Neural crest cell (in vitro differentiated cells): ENCODE data around the gene SRRM4. TPM values are rescaled to one million over a fixed set of nuclear protein-coding genes. Genes with fewer than 3 reads are reported as not detected.

Experiments used
- DNase-seq: peaks from one replicate; pipeline ENCODE4 v3.0.0; 2021; ENCODE audit warnings: low read depth, mixed read lengths, low spot score
- H3K27ac Mint-ChIP-seq: one replicate; pipeline ENCODE4 v1.8.0; 2021; ENCODE audit warnings: mild to moderate bottlenecking, mixed read lengths; ENCODE audit not compliant: unreplicated experiment
- H3K27me3 Mint-ChIP-seq: 2 replicates; pipeline ENCODE4 v1.8.0; 2021; ENCODE audit warnings: low read depth, mild to moderate bottlenecking, mixed read lengths
- H3K36me3 Mint-ChIP-seq: 2 replicates; pipeline ENCODE4 v1.8.0; 2021; ENCODE audit warnings: low read depth, mild to moderate bottlenecking, mixed read lengths
- H3K4me1 Mint-ChIP-seq: 2 replicates; pipeline ENCODE4 v1.8.0; 2021; ENCODE audit warnings: mixed read lengths
- H3K4me3 Mint-ChIP-seq: one replicate; pipeline ENCODE4 v1.8.0; 2021; ENCODE audit warnings: mild to moderate bottlenecking, mixed read lengths
- H3K9me3 Mint-ChIP-seq: 2 replicates; pipeline ENCODE4 v1.8.0; 2021; ENCODE audit warnings: mixed read lengths
- CTCF ChIP-seq: fragments of 200-600 bp; sonication (generic); conservative IDR thresholded peaks from 2 replicates; pipeline ENCODE4 v1.5.0; 2021; ENCODE audit warnings: antibody characterized with exemption, mild to moderate bottlenecking
- total RNA-seq: library from RNA; stranded (reverse); gene quantifications from 2 replicates; pipeline ENCODE4 v1.2.1, GENCODE V29; 2021

SRRM4 gene
- total RNA-seq, 1 donor from 2014 or later: 10.8 TPM

- peak overlapping the region; percentile 90 for H3K4me3 Mint-ChIP-seq
- no peak for TF ChIP-seq CTCF
- H3K27ac Mint-ChIP-seq: peak overlapping the region; percentile 53
- H3K27me3 Mint-ChIP-seq: peaks cover 57% of the 10 kb centered on the region
- H3K4me1 Mint-ChIP-seq: peaks cover 43% of the 10 kb centered on the region
- H3K36me3 Mint-ChIP-seq: no peaks in the 10 kb centered on the region
- peak; percentile 40 for DNase-seq
- H3K9me3 Mint-ChIP-seq: no peaks in the 10 kb centered on the region
Measured at GRCh38 chr12:118980407-118981014, 830 bp upstream of the SRRM4 start.

GRCh38 chr12:118982302-118982701, 961 bp downstream of the SRRM4 start:
- Mint-ChIP-seq H3K4me3 (peak overlapping the region; percentile 90), H3K27ac (no peak overlapping the region), H3K27me3 (peaks cover 59% of the 10 kb centered on the region), H3K9me3 (no peaks in the 10 kb centered on the region), H3K4me1 (peaks cover 51% of the 10 kb centered on the region), H3K36me3 (no peaks in the 10 kb centered on the region)
- TF ChIP-seq CTCF: no peak
- DNase-seq: no peak

GRCh38 chr12:118982984-118983761, 1.8 kb downstream of the SRRM4 start:
- Mint-ChIP-seq H3K27me3 (peaks cover 58% of the 10 kb centered on the region), H3K27ac (no peak overlapping the region)
- DNase-seq: no peak

GRCh38 chr12:118984161-118984943, 3.0 kb downstream of the SRRM4 start:
- TF ChIP-seq CTCF: no peak
- Mint-ChIP-seq H3K27ac (no peak overlapping the region), H3K27me3 (peaks cover 58% of the 10 kb centered on the region)

More at GRCh38 chr12:118982984-118983761, 1.8 kb downstream of the SRRM4 start:
- Mint-ChIP-seq H3K4me1 (peaks cover 51% of the 10 kb centered on the region), H3K4me3 (peak overlapping the region; percentile 90), H3K36me3 (no peaks in the 10 kb centered on the region), H3K9me3 (no peaks in the 10 kb centered on the region)
- TF ChIP-seq CTCF: no peak

DNA sequence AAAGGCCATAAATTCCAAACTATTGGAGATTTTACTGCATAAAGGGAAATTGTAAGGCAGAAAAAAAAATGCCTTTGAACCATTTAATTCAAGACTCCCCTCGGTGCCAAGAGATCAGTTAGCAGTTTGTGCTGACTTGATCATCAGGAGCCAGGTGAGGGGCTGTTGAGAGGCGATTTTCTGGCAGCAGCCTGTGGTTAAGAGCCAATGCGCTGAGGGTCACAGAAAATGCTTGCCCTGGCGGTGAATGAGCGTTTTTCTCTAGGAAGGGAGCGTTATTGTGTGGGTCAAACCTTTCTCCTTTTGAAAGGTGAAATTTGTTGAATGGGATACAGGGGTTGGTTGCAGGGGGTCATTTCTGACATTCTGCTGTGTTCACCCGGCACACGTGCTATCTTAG, 4.7 kb downstream of the SRRM4 start:
- H3K4me1 Mint-ChIP-seq: peaks cover 46% of the 10 kb centered on the region
- DNase-seq: no peak
- no peaks in the 10 kb centered on the region for H3K9me3 Mint-ChIP-seq
- H3K36me3 Mint-ChIP-seq: no peaks in the 10 kb centered on the region
- TF ChIP-seq CTCF: no peak
- no peak overlapping the region for H3K4me3 Mint-ChIP-seq
- no peak overlapping the region for H3K27ac Mint-ChIP-seq
- peaks cover 47% of the 10 kb centered on the region for H3K27me3 Mint-ChIP-seq

More at GRCh38 chr12:118984161-118984943, 3.0 kb downstream of the SRRM4 start:
- Mint-ChIP-seq H3K4me1 (peaks cover 51% of the 10 kb centered on the region), H3K36me3 (no peaks in the 10 kb centered on the region), H3K4me3 (peak overlapping the region; percentile 90), H3K9me3 (no peaks in the 10 kb centered on the region)
- DNase-seq: no peak
